ENCODE measurements around the gene OR1J2.

The OR1J2 gene

DNA sequence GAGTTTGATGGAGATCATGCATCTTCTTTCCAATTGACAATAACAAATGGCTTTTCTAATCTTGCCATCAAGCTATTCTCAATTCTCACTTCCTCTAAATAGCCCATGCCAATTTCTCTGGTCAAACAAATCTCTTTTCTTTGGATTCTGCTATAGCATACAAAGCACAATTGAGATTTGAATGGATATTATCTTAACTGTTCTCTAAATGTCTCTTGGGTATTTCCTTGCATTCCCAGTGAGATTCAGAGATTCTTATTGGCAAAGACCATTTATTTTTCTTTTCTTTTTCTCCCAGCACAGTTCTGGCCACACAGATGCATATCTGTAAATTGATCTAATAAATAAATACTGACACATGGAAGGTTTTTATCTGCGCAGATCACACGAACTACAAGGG is 42.2 kb downstream of the OR1J2 start, which contains the start of gene OR1N2:
Gene OR1N2 (plus strand): TSS at position 301 of the 400 bp plus-strand sequence. CDS start 100 bp downstream, outside the sequence.
- no peak for DNase-seq

Measured in NCI-H1417 (cell line).